ENCODE data around the gene HRH2. TPM values are rescaled to one million over a fixed set of nuclear protein-coding genes. Genes with fewer than 3 reads are reported as not detected.
"Not testable (repeated sequence)": the region's sequence is repeated elsewhere in the genome, so short reads cannot be mapped to it uniquely, and the experiment has no call there.

Gene HRH2
- total and polyA plus RNA-seq, 2 donors (not counting 1 experiment from before 2014, with no cell fraction given), result 0.46 TPM; not detected in 1

- Mint-ChIP-seq H3K9me3 (ENCODE audit: insufficient read depth) (peaks cover 6% of the 10 kb centered on the region), H3K27me3 (peaks cover 16% of the 10 kb centered on the region), H3K27ac (no peak overlapping the region), H3K4me3 (no peak overlapping the region), H3K4me1 (no peaks in the 10 kb centered on the region)
- ATAC-seq (ENCODE audit: low read depth) (no peak), DNase-seq (no peak)
- TF ChIP-seq EZH2 (IDR thresholded peaks at IDR 0.05; ENCODE audit: borderline replicate concordance, insufficient read depth, low read depth, low read length, poor library complexity, severe bottlenecking) (no peak), CTCF (IDR thresholded peaks at IDR 0.05) (no peak)
- H3K4me1 ChIP-seq (ENCODE audit: control insufficient read depth in 2 of 2, insufficient read depth in 2 of 2, low read length in 2 of 2), result no peaks in the 10 kb centered on the region
- no peak overlapping the region for H3K27ac ChIP-seq (ENCODE audit: low read length in 2 of 2)
- no peaks in the 10 kb centered on the region for H4K20me1 ChIP-seq (ENCODE audit: control insufficient read depth, insufficient read depth, low read length, poor library complexity, severe bottlenecking)
- 89% methylated on average over 2 of the region's 8 CpGs for WGBS (ENCODE audit: insufficient coverage)
- no peak overlapping the region for H3K4me3 ChIP-seq (ENCODE audit: control extremely low read depth in 1 of 5, extremely low read depth in 1 of 5, insufficient read depth in 1 of 5, low read depth in 2 of 5, low read length in 4 of 5)
- ChIA-PET POLR2A (no interaction called here), CTCF (interaction anchor here (0.7 to 2.1 kb wide), 2 partner anchors 11 to 1246 kb away, joined by 3 to 7 read pairs; no protein-coding TSS in a partner anchor)
- intact Hi-C loops (cut with micrococcal nuclease), result no loop called here
- H3K79me2 ChIP-seq (ENCODE audit: control insufficient read depth, insufficient read depth, low read length), result no peaks in the 10 kb centered on the region
- H3K9me3 ChIP-seq (ENCODE audit: control extremely low read depth in 1 of 3, control insufficient read depth in 2 of 3, insufficient read depth in 1 of 3, low read length in 2 of 3), result peaks cover 0 to 25% (median 7%) of the 10 kb centered on the region in 3 donors
- H3K27me3 ChIP-seq (replicated peaks in 1 of 4; ENCODE audit: control extremely low read depth in 1 of 4, control insufficient read depth in 3 of 4, insufficient read depth in 4 of 4, low read length in 3 of 4), result peaks cover 0 to 3% (median 1%) of the 10 kb centered on the region in 4 experiments
- H3K9ac ChIP-seq (ENCODE audit: low read length), result no peak overlapping the region
- H2AFZ ChIP-seq (ENCODE audit: insufficient read depth, low read depth, low read length, poor library complexity, severe bottlenecking), result no peak overlapping the region
- no peaks in the 10 kb centered on the region for H3K36me3 ChIP-seq (replicated peaks in 1 of 2; ENCODE audit: control extremely low read depth in 1 of 2, control insufficient read depth in 1 of 2, extremely low read depth in 1 of 2, insufficient read depth in 2 of 2, low read length in 1 of 2)
- H3K4me2 ChIP-seq (replicated peaks; ENCODE audit: low read depth, low read length, poor library complexity, severe bottlenecking), result no peak overlapping the region
Measured at GRCh38 chr5:175718401-175719108, 60.7 kb downstream of the HRH2 start.

- H3K9me3 ChIP-seq (ENCODE audit: control extremely low read depth in 1 of 3, control insufficient read depth in 2 of 3, insufficient read depth in 1 of 3, low read length in 2 of 3), result peaks cover 0 to 20% (median 7%) of the 10 kb centered on the region in 3 donors
- peaks cover 16% of the 10 kb centered on the region for H3K27me3 Mint-ChIP-seq
- WGBS (ENCODE audit: insufficient coverage), result 100% methylated on average over 2 of the region's 8 CpGs
- H3K4me1 Mint-ChIP-seq; H3K36me3 ChIP-seq (replicated peaks in 1 of 2; ENCODE audit: control extremely low read depth in 1 of 2, control insufficient read depth in 1 of 2, extremely low read depth in 1 of 2, insufficient read depth in 2 of 2, low read length in 1 of 2); H3K79me2 ChIP-seq (ENCODE audit: control insufficient read depth, insufficient read depth, low read length); H3K27ac ChIP-seq (ENCODE audit: low read length in 2 of 2); intact Hi-C loops (cut with micrococcal nuclease); H3K27ac Mint-ChIP-seq; DNase-seq; H3K4me3 ChIP-seq (ENCODE audit: control extremely low read depth in 1 of 5, extremely low read depth in 1 of 5, insufficient read depth in 1 of 5, low read depth in 2 of 5, low read length in 4 of 5); H3K9me3 Mint-ChIP-seq (ENCODE audit: insufficient read depth); H3K4me3 Mint-ChIP-seq; H3K27me3 ChIP-seq (replicated peaks in 1 of 4; ENCODE audit: control extremely low read depth in 1 of 4, control insufficient read depth in 3 of 4, insufficient read depth in 4 of 4, low read length in 3 of 4); ATAC-seq (ENCODE audit: low read depth); POLR2A ChIA-PET; H3K4me1 ChIP-seq (ENCODE audit: control insufficient read depth in 2 of 2, insufficient read depth in 2 of 2, low read length in 2 of 2); H2AFZ ChIP-seq (ENCODE audit: insufficient read depth, low read depth, low read length, poor library complexity, severe bottlenecking); H3K4me2 ChIP-seq (replicated peaks; ENCODE audit: low read depth, low read length, poor library complexity, severe bottlenecking); H4K20me1 ChIP-seq (ENCODE audit: control insufficient read depth, insufficient read depth, low read length, poor library complexity, severe bottlenecking); H3K9ac ChIP-seq (ENCODE audit: low read length): not testable (repeated sequence)
- CTCF ChIA-PET, result interaction anchor here (0.7 to 2.1 kb wide), 2 partner anchors 11 to 1245 kb away, joined by 3 to 7 read pairs; no protein-coding TSS in a partner anchor
Measured at GRCh38 chr5:175719109-175719432, 61.2 kb downstream of the HRH2 start.
